Spinal cord (tissue), 10 donors: ENCODE measurements around the gene PCDHGA1. TPM values are rescaled to one million over a fixed set of nuclear protein-coding genes. Genes with fewer than 3 reads are reported as not detected.

Experiments used
- DNase-seq, 6 donors: peaks; one replicate each; pipeline versions ENCODE4 v3.0.0 to v3.0.0-alpha.2; 2013 to 2015; ENCODE audit warnings: low spot score in 6 of 6, low read depth in 4 of 6
- H3K27ac ChIP-seq: one replicate; pipeline ENCODE4 v1.5.1; 2013; ENCODE audit warnings: low read depth, low read length, control low read depth
- H3K27me3 ChIP-seq: one replicate; pipeline ENCODE4 v1.6.1; 2013; ENCODE audit warnings: low read length; ENCODE audit not compliant: control insufficient read depth, insufficient read depth
- H3K36me3 ChIP-seq: one replicate; pipeline ENCODE4 v1.6.1; 2013; ENCODE audit warnings: low read length; ENCODE audit not compliant: control insufficient read depth, insufficient read depth
- H3K4me1 ChIP-seq: one replicate; pipeline ENCODE4 v1.6.1; 2013; ENCODE audit warnings: low read length; ENCODE audit not compliant: control insufficient read depth, insufficient read depth
- H3K4me3 ChIP-seq: one replicate; pipeline ENCODE4 v1.5.1; 2013; ENCODE audit warnings: low read depth, low read length, control low read depth
- H3K9me3 ChIP-seq: one replicate; pipeline ENCODE4 v1.6.1; 2013; ENCODE audit warnings: low read length; ENCODE audit not compliant: control insufficient read depth, insufficient read depth
- WGBS: methylation state at CpG from one replicate; pipeline ENCODE4 v1.1.5; 2013; ENCODE audit warnings: missing lambda C conversion rate; ENCODE audit not compliant: insufficient coverage; 5-methylcytosine and 5-hydroxymethylcytosine counted together
- polyA plus RNA-seq, 2 donors: library from polyadenylated mRNA; unstranded; fragments of 120-200 nt; gene quantifications; one replicate each; pipeline ENCODE4 v1.2.1, GENCODE V29; 2013; ENCODE audit not compliant: insufficient read length in 2 of 2
- total RNA-seq, 2 donors: library from RNA; depleted of rRNA in 1 of 2; stranded (reverse); fragments of 120-200 nt in 1 of 2; fragments of >200 nt in 1 of 2; gene quantifications; one replicate each; pipeline versions ENCODE4 v1.2.3 to v1.2.4, GENCODE V29; 2013 to 2014
- donor health status: healthy.

The PCDHGA1 gene
- total and polyA plus RNA-seq, 4 donors, result 1.4 to 3.8 (median 2.7) TPM

DNA sequence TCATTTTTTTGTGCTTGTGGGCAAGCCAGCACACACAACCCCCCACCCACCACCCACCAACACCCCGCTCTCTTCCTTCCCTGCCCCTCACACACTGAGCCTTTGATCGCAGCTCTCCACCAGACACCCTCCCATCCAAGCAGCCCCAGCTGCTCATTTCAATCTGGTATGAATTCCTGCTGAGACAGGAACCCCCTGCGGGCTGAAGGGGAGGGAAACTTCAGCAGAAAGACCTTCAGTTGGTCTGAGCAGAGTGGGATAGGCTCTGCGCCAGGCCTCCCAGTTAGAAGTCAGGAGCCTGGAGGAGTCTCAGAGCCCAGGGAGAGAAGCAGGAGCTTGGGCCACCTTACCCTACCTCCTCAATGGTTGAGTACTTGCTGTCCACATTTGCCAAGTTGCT, 165.7 kb downstream of the PCDHGA1 start:
- H3K4me1 ChIP-seq, result peaks cover 58% of the 10 kb centered on the region
- no peak overlapping the region for H3K4me3 ChIP-seq
- DNase-seq, result peak in 2 of 6 donors; percentile 87 to 88

DNA sequence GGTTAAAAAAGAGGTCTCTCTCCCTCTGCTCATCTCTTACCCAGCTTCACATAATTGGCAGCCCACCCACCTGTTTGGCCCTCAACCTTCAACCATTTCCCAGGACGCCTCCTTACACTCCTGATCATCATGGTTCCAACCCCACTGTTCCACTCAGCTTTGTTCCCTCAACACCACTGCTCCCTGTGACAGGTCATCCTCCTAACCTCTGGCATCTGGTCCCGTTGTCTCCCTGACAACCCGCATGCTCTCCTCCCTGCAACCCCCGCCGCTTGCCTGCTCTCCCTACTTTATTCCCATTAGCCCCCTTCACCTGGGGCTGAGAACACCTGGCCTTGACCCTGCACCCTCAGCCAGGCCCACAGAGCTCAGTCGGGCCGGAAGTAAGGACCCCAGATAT, 171.4 kb downstream of the PCDHGA1 start:
- WGBS, result 35% methylated on average over 5 of the region's 7 CpGs

More for the DNA sequence above, 165.7 kb downstream of the PCDHGA1 start:
- Histone ChIP-seq H3K36me3 (peaks cover 60% of the 10 kb centered on the region), H3K27ac (peak overlapping the region; percentile 94), H3K27me3 (no peaks in the 10 kb centered on the region), H3K9me3 (no peaks in the 10 kb centered on the region)
- 24% methylated on average over 3 of the region's 4 CpGs for WGBS

DNA sequence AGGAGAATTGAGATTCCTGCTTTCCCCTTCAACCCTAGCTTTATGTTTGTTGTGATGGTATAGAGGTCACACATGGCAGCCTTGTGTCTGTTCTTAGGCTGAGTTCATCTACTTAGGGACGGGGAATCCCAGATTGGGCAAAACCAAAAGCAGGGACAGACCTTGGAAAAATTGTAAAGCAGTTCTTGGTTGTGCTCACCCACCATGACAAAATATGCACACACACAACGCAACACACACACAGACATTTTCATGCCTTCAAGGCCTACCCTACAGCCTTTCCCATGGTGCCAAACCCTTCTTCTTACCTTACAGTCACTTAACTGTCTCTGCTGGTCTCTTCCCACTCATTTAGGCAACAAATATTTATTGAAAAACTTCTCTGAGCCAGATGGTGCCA, 173.4 kb downstream of the PCDHGA1 start:
- Histone ChIP-seq H3K36me3 (peaks cover 73% of the 10 kb centered on the region), H3K9me3 (no peaks in the 10 kb centered on the region), H3K4me3 (no peak overlapping the region), H3K4me1 (peaks cover 39% of the 10 kb centered on the region), H3K27ac (peak overlapping the region; percentile 29), H3K27me3 (no peaks in the 10 kb centered on the region)
- no peak for DNase-seq
- WGBS, result 73% methylated on average over 2 of the region's 2 CpGs

More for the DNA sequence above, 171.4 kb downstream of the PCDHGA1 start:
- Histone ChIP-seq H3K9me3 (no peaks in the 10 kb centered on the region), H3K27me3 (no peaks in the 10 kb centered on the region), H3K4me1 (peaks cover 23% of the 10 kb centered on the region), H3K36me3 (peaks cover 77% of the 10 kb centered on the region), H3K4me3 (no peak overlapping the region), H3K27ac (no peak overlapping the region)
- DNase-seq, result no peak

DNA sequence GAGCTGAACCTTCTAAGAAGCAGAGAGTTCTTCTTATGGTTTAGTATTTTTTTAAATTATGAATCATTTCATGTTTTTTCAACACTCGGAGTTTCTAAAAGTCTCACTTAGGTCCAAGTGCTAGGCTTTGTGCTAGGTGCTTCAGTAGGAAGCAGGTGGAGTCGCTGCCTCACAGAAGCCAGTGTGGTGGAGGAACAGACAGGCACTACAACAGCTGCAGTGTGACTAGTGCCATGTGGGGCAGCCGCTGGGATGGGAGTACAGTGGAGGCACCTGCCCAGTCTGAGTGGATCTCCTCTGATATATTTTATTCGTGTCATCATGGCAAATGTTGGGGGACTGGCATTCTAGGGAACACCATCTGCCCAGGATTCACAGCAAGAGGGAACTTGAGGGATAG, 173.9 kb downstream of the PCDHGA1 start:
- Histone ChIP-seq H3K4me1 (peaks cover 44% of the 10 kb centered on the region), H3K4me3 (no peak overlapping the region), H3K36me3 (peaks cover 73% of the 10 kb centered on the region), H3K9me3 (no peaks in the 10 kb centered on the region), H3K27me3 (no peaks in the 10 kb centered on the region), H3K27ac (peak overlapping the region; percentile 29)
- 71% methylated on average over 4 of the region's 4 CpGs for WGBS
- DNase-seq, result no peak

DNA sequence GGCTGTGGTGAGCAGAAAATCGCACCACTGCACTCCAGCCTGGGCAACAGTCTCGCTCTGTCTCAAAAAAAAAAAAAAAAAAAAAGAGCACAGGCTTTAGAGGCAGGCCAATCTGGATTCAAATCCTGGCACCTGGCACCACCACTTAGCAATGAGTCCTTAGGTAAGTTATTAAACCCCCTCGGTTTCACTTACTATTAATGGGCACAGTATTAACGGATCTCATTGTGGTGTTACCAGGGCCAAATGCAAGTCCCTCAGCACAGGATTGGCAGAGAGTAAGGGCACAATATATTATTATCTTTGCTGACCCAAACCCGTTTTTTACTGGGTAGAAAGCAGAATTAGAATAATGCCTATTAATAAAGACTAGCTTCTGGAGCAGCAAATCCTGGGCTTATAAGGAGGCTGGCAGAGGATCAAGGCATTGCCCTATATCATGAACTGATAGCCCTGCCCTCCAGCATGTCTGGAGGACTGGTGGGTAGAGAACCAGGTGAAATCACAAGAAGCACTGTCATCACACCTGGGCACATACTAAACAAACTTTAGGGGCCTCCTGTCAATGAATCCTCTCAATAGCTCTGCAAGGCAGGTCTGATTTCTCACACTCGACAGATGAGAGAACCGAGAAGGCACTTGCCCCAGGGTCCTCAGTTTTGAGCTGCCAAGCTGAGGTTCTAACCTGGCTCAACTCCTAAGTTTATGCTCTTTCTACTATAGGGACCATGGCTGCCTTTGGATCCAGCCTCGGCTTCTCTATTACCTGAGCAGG, 176.3 kb downstream of the PCDHGA1 start:
- 60% methylated on average over 3 of the region's 8 CpGs for WGBS
- Histone ChIP-seq H3K36me3 (peaks cover 80% of the 10 kb centered on the region), H3K27ac (peak overlapping the region; percentile 95)

DNA sequence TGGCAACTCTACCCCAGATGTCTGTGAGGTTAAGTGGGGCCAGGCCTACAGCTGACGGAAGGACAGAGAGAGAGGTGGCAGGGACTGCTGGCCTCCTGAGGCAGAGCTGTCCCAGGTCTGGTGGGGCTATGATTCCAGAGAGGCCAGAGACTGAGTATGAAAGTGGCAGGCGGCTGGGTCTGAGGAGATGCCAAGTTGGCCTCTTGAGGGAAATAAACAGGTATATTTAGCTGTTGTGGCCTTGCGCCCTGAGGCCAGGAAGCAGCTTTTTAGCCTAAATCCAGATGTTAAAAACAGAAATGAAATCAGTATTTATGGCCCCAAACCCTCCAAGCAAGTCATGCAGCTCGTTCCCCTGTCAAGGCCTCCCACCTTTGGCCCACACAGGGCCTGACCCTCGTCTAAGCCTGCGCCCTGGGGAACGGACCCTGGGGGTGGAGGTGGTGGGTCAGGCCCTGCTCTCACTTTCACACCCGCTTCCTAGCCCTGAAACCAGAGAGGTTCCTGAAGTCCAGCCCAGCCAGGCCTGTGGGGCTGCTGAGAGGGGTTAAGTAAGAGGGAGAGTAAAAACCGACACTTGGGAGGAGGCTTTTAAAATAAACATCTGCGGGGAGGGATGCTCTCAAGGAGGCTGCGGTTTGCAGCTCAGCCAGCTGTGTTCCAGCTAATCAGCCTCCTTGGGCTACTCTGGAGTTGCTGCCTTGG, 177.2 kb downstream of the PCDHGA1 start:
- DNase-seq, result peak in 1 of 6 donors; percentile 61
- peaks cover 85% of the 10 kb centered on the region for H3K36me3 ChIP-seq

More for the DNA sequence above, 176.3 kb downstream of the PCDHGA1 start:
- H3K27me3 ChIP-seq, result no peaks in the 10 kb centered on the region
- peaks cover 65% of the 10 kb centered on the region for H3K4me1 ChIP-seq
- DNase-seq, result no peak
- H3K4me3 ChIP-seq, result no peak overlapping the region
- no peaks in the 10 kb centered on the region for H3K9me3 ChIP-seq

DNA sequence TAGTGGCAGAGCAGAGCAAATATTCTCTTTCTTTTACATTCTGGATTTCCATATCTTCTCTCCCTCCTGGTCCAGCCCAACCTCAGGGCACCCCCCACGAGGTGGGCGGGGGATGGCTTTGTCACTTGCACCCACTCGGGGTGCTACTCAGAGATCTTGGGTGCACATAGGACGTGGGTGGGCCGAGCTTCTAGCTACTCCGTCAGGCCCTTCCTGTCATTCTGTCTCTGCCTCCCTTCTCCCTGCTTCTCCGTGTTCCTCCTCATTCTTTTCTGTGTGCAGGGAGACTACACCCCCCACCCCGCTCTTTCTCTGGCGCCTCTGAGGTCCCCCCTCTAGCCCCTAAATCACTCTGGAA, 178.1 kb downstream of the PCDHGA1 start:
- DNase-seq, result no peak
- peak overlapping the region; percentile 95 for H3K27ac ChIP-seq
- no peaks in the 10 kb centered on the region for H3K9me3 ChIP-seq
- H3K36me3 ChIP-seq, result peaks cover 79% of the 10 kb centered on the region
- 2% methylated on average over 8 of the region's 9 CpGs for WGBS
- peaks cover 77% of the 10 kb centered on the region for H3K4me1 ChIP-seq
- H3K27me3 ChIP-seq, result no peaks in the 10 kb centered on the region
- no peak overlapping the region for H3K4me3 ChIP-seq

More for the DNA sequence above, 177.2 kb downstream of the PCDHGA1 start:
- 23% methylated on average over 6 of the region's 11 CpGs for WGBS
- Histone ChIP-seq H3K27me3 (no peaks in the 10 kb centered on the region), H3K9me3 (no peaks in the 10 kb centered on the region), H3K4me1 (peaks cover 69% of the 10 kb centered on the region), H3K4me3 (no peak overlapping the region), H3K27ac (peak overlapping the region; percentile 95)

DNA sequence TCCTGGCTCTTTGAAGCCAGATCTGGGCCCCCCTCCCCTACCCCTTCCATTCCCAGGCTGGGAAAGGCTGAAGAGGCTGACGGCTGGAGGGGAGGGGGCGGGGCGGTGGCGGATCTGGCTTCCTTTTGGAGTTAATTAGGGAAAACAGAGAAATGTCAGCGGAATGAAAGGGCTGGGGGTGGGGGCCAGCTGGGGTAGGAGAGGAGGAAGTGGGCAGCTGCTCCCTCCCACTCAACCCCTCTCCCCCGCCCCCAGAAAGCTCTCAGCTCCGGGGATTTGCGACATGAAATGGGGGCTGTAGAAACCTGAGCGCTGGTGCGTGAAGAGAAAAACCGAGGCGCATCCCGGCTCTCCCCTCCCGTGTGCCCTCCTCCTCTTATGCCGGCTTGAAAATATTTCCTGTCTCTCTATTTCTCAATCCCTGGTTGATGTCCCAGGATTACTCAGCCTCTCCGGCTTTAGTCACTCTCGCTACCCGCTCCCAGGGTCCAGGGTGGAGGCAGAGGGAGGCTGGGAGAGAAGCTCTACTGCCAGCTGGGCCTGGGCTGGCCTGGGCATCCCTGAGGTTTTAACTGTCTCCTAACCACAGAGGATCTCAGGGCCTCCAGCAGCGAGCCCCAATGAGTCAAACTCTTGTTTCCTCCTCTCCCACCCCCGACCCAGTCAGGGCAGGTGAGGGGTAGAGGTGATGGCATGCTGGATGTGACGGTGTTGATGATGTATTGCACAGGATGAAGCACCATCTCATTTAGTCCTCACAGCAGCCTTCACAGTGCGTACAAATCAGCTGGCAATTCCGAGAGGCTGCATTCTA, 178.7 kb downstream of the PCDHGA1 start:
- Histone ChIP-seq H3K4me3 (peak overlapping the region; percentile 16), H3K9me3 (no peaks in the 10 kb centered on the region), H3K27me3 (no peaks in the 10 kb centered on the region), H3K4me1 (peaks cover 83% of the 10 kb centered on the region), H3K36me3 (peaks cover 75% of the 10 kb centered on the region), H3K27ac (peak overlapping the region; percentile 95)
- DNase-seq, result peak in 4 of 6 donors; percentile 73 to 93 (median 86)
- 7% methylated on average over 13 of the region's 23 CpGs for WGBS

DNA sequence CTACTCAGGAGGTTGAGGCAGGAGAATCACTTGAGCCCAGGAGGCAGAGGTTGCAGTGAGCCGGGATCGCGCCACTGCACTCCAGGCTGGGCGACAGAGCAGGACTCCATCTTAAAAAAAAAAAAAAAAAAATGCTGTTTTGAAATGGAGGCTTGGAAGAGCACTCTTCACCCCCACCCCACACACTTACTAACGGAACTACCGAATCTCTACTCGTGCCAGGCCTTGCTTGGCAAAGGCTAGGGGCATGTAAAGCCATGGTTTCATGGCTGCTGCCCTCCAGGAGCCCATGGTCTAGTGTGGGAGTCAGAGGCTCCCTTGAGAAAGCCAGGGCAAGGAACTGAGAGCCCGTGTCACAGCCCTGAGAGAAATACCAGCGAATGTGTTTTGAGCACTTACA, 179.8 kb downstream of the PCDHGA1 start:
- Histone ChIP-seq H3K36me3 (peaks cover 65% of the 10 kb centered on the region), H3K27me3 (no peaks in the 10 kb centered on the region), H3K4me1 (peaks cover 93% of the 10 kb centered on the region), H3K27ac (peak overlapping the region; percentile 95), H3K4me3 (no peak overlapping the region), H3K9me3 (no peaks in the 10 kb centered on the region)
- no peak for DNase-seq
- 67% methylated on average over 1 of the region's 9 CpGs for WGBS
